ENCODE measurements around the gene CACYBP. TPM values are rescaled to one million over a fixed set of nuclear protein-coding genes. Genes with fewer than 3 reads are reported as not detected.

Gene CACYBP
- 100 to 1,000 TPM in 1 of 4 donors, 10 to 100 TPM in 3; 65.9 to 104 (median 83.4) TPM for total RNA-seq

- peak in 1 of 2 donors; percentile 33 for DNase-seq
- Histone ChIP-seq H3K27me3 (no peaks in the 10 kb centered on the region), H3K27ac (peak within 1 kb of the TSS; percentile 99 to 100), H3K36me3 (no peaks in the 10 kb centered on the region), H3K4me3 (peak within 1 kb of the TSS; percentile 89 to 95), H3K9me3 (no peaks in the 10 kb centered on the region), H3K4me1 (peaks cover 0 to 7% of the 10 kb centered on the region in 2 donors)
- intact Hi-C loops (cut with DNase I; ENCODE audit: low total_unique reads) = no loop called here
- TF ChIP-seq CTCF (IDR thresholded peaks at IDR 0.05) = peak in 1 of 4 experiments; percentile 1
- TF ChIP-seq POLR2A (IDR thresholded peaks at IDR 0.05) = peak; percentile 31 to 81
Observed at GRCh38 chr1:174999936-175000696, at the start of gene CACYBP. Gene CACYBP (plus strand): TSS chr1:174999947. CDS start chr1:175000181, 234 bp downstream.

- intact Hi-C loops (cut with DNase I; ENCODE audit: low total_unique reads) = no loop called here
- no peak for TF ChIP-seq POLR2A (IDR thresholded peaks at IDR 0.05)
- no peak for TF ChIP-seq CTCF (IDR thresholded peaks at IDR 0.05)
- H3K27ac ChIP-seq = no peak overlapping the region
Observed at GRCh38 chr1:174953285-174954072, 46.3 kb upstream of the CACYBP start.

GRCh38 chr1:174954073-174954460 lies 45.7 kb upstream of the CACYBP start:
- Histone ChIP-seq H3K36me3 (no peaks in the 10 kb centered on the region), H3K27me3 (no peaks in the 10 kb centered on the region), H3K27ac (no peak overlapping the region), H3K9me3 (no peaks in the 10 kb centered on the region), H3K4me1 (no peaks in the 10 kb centered on the region), H3K4me3 (no peak overlapping the region)
- no peak for TF ChIP-seq CTCF (IDR thresholded peaks at IDR 0.05)
- intact Hi-C loops (cut with DNase I; ENCODE audit: low total_unique reads) = no loop called here
- no peak for DNase-seq

More at GRCh38 chr1:174953285-174954072, 46.3 kb upstream of the CACYBP start:
- Histone ChIP-seq H3K9me3 (no peaks in the 10 kb centered on the region), H3K4me1 (no peaks in the 10 kb centered on the region), H3K36me3 (no peaks in the 10 kb centered on the region), H3K27me3 (no peaks in the 10 kb centered on the region), H3K4me3 (no peak overlapping the region)
- DNase-seq = no peak

- Histone ChIP-seq H3K9me3 (no peaks in the 10 kb centered on the region), H3K36me3 (no peaks in the 10 kb centered on the region), H3K4me3 (no peak overlapping the region), H3K27me3 (no peaks in the 10 kb centered on the region), H3K4me1 (no peaks in the 10 kb centered on the region), H3K27ac (no peak overlapping the region)
- intact Hi-C loops (cut with DNase I; ENCODE audit: low total_unique reads) = no loop called here
- TF ChIP-seq CTCF (IDR thresholded peaks at IDR 0.05) (no peak), POLR2A (IDR thresholded peaks at IDR 0.05) (no peak)
- DNase-seq = no peak
Observed at GRCh38 chr1:174954671-174955669, 44.8 kb upstream of the CACYBP start.
